Measurements from ENCODE around the gene CSH2.
A peak's percentile ranks its signal among the peaks of the same experiment; 100 is the strongest.

Gene CSH2

GRCh38 chr17:63842540-63843386 is 30.7 kb downstream of the CSH2 start, which contains the start of gene SMARCD2:
Gene SMARCD2 (minus strand): TSS chr17:63842685. CDS start chr17:63842674, 11 bp downstream.
- peak; percentile 78 for TF ChIP-seq TEAD4 (IDR thresholded peaks at IDR 0.05)
- TF ChIP-seq TAF1 (IDR thresholded peaks at IDR 0.05; ENCODE audit: low read depth) = peak; percentile 89
- TF ChIP-seq FOXM1 (IDR thresholded peaks at IDR 0.05; ENCODE audit: borderline replicate concordance, low read depth) = 0 out of 2 replicates have a peak, but pooled peaks have one; percentile 61
- peak; percentile 40; the same call in 1 of the 2 replicates for TF ChIP-seq CEBPB (IDR thresholded peaks at IDR 0.05)
- TF ChIP-seq CREB1 (IDR thresholded peaks at IDR 0.05; ENCODE audit: low read depth) = peak; percentile 17; the same call in 1 of the 2 replicates
- TF ChIP-seq TCF12 (IDR thresholded peaks at IDR 0.05; ENCODE audit: low read depth) = peak; percentile 67; the same call in 1 of the 2 replicates
- TF ChIP-seq ZBTB7A (IDR thresholded peaks at IDR 0.05; ENCODE audit: low read depth) = no peak; the same call in 1 of the 2 replicates
- peak; percentile 45; the same call in 1 of the 2 replicates for TF ChIP-seq MAX (IDR thresholded peaks at IDR 0.05)
- TF ChIP-seq REST (IDR thresholded peaks at IDR 0.05; ENCODE audit: low read depth) = 0 out of 2 replicates have a peak, but pooled peaks have one; percentile 10
- TF ChIP-seq EGR1 (IDR thresholded peaks at IDR 0.05) = peak; percentile 48; the same call in 1 of the 2 replicates
- TF ChIP-seq NFIC (IDR thresholded peaks at IDR 0.05) = no peak
- peak; percentile 49 for TF ChIP-seq USF1 (IDR thresholded peaks at IDR 0.05)
- TF ChIP-seq EP300 (IDR thresholded peaks at IDR 0.05; ENCODE audit: borderline replicate concordance) = 0 out of 2 replicates have a peak, but pooled peaks have one; percentile 12
- 0 out of 2 replicates have a peak, but pooled peaks have one; percentile 4 for TF ChIP-seq RAD21 (IDR thresholded peaks at IDR 0.05; ENCODE audit: low read depth)
- TF ChIP-seq YY1 (IDR thresholded peaks at IDR 0.05; ENCODE audit: low read depth) = peak; percentile 81

- TF ChIP-seq YY1 (IDR thresholded peaks at IDR 0.05; ENCODE audit: low read depth) (no peak), ZBTB7A (IDR thresholded peaks at IDR 0.05; ENCODE audit: low read depth) (peak; percentile 51; the same call in 1 of the 2 replicates)
Observed at GRCh38 chr17:63842173-63842539, 31.3 kb downstream of the CSH2 start.

DNA sequence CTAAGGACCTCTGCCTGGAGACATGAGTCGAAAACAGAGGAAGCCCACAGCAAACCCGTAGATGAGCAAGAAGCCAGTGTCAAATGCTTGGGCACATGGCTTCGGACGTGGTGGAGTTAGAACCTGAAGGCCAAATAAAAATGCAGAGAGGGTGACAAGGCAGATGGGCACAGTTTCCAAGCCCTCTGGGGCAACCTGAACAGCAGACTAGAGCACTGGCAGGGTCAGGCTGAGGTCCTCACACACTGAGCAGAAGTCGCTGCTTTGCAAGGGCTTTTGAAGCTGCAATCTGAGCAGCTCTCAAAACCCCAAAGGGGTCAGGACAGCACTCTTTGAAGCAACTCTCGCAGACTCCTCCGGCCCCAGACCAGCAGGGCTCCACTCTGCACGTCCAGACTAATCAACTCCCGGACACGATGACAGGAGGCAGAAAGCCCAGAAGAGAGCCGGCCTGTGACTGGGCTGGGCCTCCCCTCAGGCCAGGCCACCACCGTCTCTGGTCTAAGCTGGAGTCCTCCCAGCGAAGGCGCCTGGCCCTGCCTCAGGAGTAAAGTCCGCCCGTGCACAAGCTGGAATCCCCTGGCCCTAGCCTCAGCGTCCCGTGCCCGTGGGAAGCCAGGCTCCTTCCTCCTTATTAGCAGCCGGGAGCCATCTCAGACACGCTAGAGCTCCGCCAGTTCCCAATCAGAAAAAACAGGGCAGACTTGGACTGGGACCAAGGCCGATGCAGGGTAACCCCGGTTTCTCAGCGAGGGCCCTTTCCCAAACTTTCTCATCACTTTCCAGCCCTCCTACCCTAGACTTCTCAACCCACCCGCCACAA is 31.9 kb downstream of the CSH2 start:
- TF ChIP-seq CREB1 (IDR thresholded peaks at IDR 0.05; ENCODE audit: low read depth) (no peak), FOXM1 (IDR thresholded peaks at IDR 0.05; ENCODE audit: borderline replicate concordance, low read depth) (no peak), TCF12 (IDR thresholded peaks at IDR 0.05; ENCODE audit: low read depth) (no peak), CEBPB (IDR thresholded peaks at IDR 0.05) (no peak), RAD21 (IDR thresholded peaks at IDR 0.05; ENCODE audit: low read depth) (no peak), TEAD4 (IDR thresholded peaks at IDR 0.05) (no peak), ZBTB7A (IDR thresholded peaks at IDR 0.05; ENCODE audit: low read depth) (no peak), MAX (IDR thresholded peaks at IDR 0.05) (no peak; the same call in 1 of the 2 replicates), TAF1 (IDR thresholded peaks at IDR 0.05; ENCODE audit: low read depth) (no peak), USF1 (IDR thresholded peaks at IDR 0.05) (no peak), YY1 (IDR thresholded peaks at IDR 0.05; ENCODE audit: low read depth) (no peak)

DNA sequence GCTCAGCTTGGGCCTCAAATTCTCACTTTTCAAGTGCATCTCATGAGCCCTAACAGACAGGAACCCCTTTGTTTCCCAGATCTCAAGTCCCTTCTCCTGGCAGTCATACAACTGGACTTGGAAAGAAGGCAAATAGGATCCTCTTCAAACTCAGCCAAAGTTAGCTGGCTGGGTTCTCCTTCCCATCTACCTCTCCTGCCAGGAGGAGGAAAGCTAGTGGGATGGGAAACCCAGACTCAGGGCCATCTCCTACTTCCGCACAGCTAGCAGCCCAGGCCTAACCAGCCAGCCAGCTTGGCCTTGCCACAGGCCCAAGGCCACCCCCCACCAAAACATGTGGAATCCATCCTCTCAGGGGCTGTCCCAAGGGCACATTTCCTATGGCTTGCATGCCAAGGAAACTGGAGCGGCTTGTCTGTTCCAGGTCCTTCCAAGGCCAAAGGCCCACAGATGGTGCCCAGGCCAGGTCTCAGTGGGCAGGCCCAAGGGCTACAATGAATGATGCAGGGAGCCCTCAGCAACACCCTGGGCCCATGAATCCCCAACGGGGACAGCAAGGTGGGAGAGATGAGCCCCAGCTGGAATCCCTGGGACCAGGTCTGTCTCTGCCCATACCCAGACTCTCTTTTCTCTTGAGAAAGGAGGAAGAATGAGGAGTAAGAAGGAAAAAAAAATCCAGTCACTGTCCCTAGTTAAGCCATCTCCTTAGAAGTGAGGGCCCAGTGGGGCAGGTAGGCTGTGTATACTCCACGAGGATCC is 32.7 kb downstream of the CSH2 start:
- TF ChIP-seq CREB1 (IDR thresholded peaks at IDR 0.05; ENCODE audit: low read depth) = no peak
- no peak for TF ChIP-seq USF1 (IDR thresholded peaks at IDR 0.05)
- TF ChIP-seq FOXM1 (IDR thresholded peaks at IDR 0.05; ENCODE audit: borderline replicate concordance, low read depth) = no peak
- no peak for TF ChIP-seq EGR1 (IDR thresholded peaks at IDR 0.05)
- TF ChIP-seq YY1 (IDR thresholded peaks at IDR 0.05; ENCODE audit: low read depth) = no peak
- TF ChIP-seq TAF1 (IDR thresholded peaks at IDR 0.05; ENCODE audit: low read depth) = no peak
- no peak for TF ChIP-seq REST (IDR thresholded peaks at IDR 0.05; ENCODE audit: low read depth)
- TF ChIP-seq MAX (IDR thresholded peaks at IDR 0.05) = no peak
- TF ChIP-seq EP300 (IDR thresholded peaks at IDR 0.05; ENCODE audit: borderline replicate concordance) = no peak
- TF ChIP-seq TCF12 (IDR thresholded peaks at IDR 0.05; ENCODE audit: low read depth) = no peak
- no peak for TF ChIP-seq TEAD4 (IDR thresholded peaks at IDR 0.05)
- no peak for TF ChIP-seq NFIC (IDR thresholded peaks at IDR 0.05)
